ENCODE data around the gene PATE1. TPM values are rescaled to one million over a fixed set of nuclear protein-coding genes. Genes with fewer than 3 reads are reported as not detected.

PATE1 gene
- total and polyA plus RNA-seq, 2 donors (not counting 3 experiments of a cell fraction or from before 2014, with no cell fraction given), result not detected

DNA sequence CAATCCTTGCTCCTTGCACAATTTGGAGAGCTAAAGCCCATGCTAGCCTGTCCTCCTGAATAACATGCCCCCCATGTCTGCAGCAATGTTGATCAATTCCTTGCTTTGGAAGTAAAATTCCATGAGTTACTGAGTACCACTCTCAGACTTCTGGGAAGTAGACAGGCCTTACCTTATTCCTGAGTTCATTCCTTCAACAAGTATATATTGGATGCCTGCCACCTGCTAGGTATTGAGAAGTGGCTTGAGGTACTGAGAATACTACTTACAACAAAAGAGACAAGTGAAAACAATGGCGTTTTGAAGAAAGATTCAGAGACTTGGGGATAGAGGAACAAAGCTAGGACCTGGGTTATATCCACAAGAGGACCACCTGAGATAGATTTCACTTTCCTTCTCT lies 20.2 kb downstream of the PATE1 start:
- POLR2A ChIA-PET, result no interaction called here
- H3K36me3 ChIP-seq (ENCODE audit: control insufficient read depth in 2 of 2, extremely low read depth in 1 of 2, insufficient read depth in 2 of 2, low read length in 2 of 2), result no peaks in the 10 kb centered on the region
- H3K9ac ChIP-seq (replicated peaks; ENCODE audit: extremely low read depth, insufficient read depth, low read length), result no peak overlapping the region
- no peak overlapping the region for H2AFZ ChIP-seq (ENCODE audit: low read depth, low read length)
- H3K4me3 ChIP-seq (replicated peaks in 1 of 3; ENCODE audit: insufficient read depth in 1 of 3, low read depth in 1 of 3, low read length in 3 of 3), result no peak overlapping the region
- intact Hi-C loops (cut with micrococcal nuclease) (no loop called here), dilution Hi-C loops (cut with MboI; ENCODE audit: extremely low pct_ligation_motif_present, low sequenced_read_pairs) (no loop called here)
- no peaks in the 10 kb centered on the region for H3K79me2 ChIP-seq (ENCODE audit: control insufficient read depth, insufficient read depth, low read length)
- H3K9me3 ChIP-seq (replicated peaks; ENCODE audit: control insufficient read depth, insufficient read depth, low read length), result no peaks in the 10 kb centered on the region
- H3K27ac ChIP-seq (ENCODE audit: insufficient read depth, low read depth, low read length), result no peak overlapping the region
- FAIRE-seq (no peak), DNase-seq (ENCODE audit: low read depth, low spot score) (no peak)
- no peaks in the 10 kb centered on the region for H3K9me1 ChIP-seq (replicated peaks; ENCODE audit: control insufficient read depth, extremely low read depth, insufficient read depth, low read length)
- no peaks in the 10 kb centered on the region for H4K20me1 ChIP-seq (replicated peaks; ENCODE audit: control insufficient read depth, extremely low read depth, insufficient read depth, low read length)
- H3K27me3 ChIP-seq (ENCODE audit: control insufficient read depth in 2 of 2, insufficient read depth in 2 of 2, low read length in 2 of 2), result peaks cover 0 to 10% of the 10 kb centered on the region in 2 experiments
- H3K4me1 ChIP-seq (ENCODE audit: control insufficient read depth, extremely low read depth, insufficient read depth, low read length), result no peaks in the 10 kb centered on the region
- TF ChIP-seq FOS (IDR thresholded peaks at IDR 0.05; ENCODE audit: borderline replicate concordance, insufficient read depth, low read length) (no peak), POLR2AphosphoS5 (IDR thresholded peaks at IDR 0.05; ENCODE audit: insufficient read depth, low read depth, low read length) (no peak), MYC (IDR thresholded peaks at IDR 0.05; ENCODE audit: low read depth, low read length) (no peak), EZH2 (IDR thresholded peaks at IDR 0.05; ENCODE audit: borderline replicate concordance, low read depth, low read length, severe bottlenecking) (no peak), GATA2 (IDR thresholded peaks at IDR 0.05; ENCODE audit: insufficient read depth, insufficient read length, low read depth, low read length) (no peak), POLR2A (IDR thresholded peaks at IDR 0.05; ENCODE audit: low read depth, low read length) (no peak), JUN (IDR thresholded peaks at IDR 0.05; ENCODE audit: borderline replicate concordance, insufficient read depth, insufficient read length, low read depth) (no peak)
- TF ChIP-seq, protein P1, sequence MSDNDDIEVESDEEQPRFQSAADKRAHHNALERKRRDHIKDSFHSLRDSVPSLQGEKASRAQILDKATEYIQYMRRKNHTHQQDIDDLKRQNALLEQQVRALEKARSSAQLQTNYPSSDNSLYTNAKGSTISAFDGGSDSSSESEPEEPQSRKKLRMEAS (IDR thresholded peaks at IDR 0.05; ENCODE audit: insufficient read depth, insufficient read length), result no peak
- TF ChIP-seq, protein P2, sequence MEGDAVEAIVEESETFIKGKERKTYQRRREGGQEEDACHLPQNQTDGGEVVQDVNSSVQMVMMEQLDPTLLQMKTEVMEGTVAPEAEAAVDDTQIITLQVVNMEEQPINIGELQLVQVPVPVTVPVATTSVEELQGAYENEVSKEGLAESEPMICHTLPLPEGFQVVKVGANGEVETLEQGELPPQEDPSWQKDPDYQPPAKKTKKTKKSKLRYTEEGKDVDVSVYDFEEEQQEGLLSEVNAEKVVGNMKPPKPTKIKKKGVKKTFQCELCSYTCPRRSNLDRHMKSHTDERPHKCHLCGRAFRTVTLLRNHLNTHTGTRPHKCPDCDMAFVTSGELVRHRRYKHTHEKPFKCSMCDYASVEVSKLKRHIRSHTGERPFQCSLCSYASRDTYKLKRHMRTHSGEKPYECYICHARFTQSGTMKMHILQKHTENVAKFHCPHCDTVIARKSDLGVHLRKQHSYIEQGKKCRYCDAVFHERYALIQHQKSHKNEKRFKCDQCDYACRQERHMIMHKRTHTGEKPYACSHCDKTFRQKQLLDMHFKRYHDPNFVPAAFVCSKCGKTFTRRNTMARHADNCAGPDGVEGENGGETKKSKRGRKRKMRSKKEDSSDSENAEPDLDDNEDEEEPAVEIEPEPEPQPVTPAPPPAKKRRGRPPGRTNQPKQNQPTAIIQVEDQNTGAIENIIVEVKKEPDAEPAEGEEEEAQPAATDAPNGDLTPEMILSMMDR (IDR thresholded peaks at IDR 0.05; ENCODE audit: extremely low read depth in 1 of 2, insufficient read depth in 1 of 2, low read depth in 1 of 2, low read length in 2 of 2), result no peak
- CTCF ChIA-PET, result no interaction called here
- H3K4me2 ChIP-seq (ENCODE audit: insufficient read depth, low read length), result no peak overlapping the region
- no TSS peak for BruUV-seq (replicated peaks)
